ENCODE data around the gene KCTD13.
A peak's percentile ranks its signal among the peaks of the same experiment; 100 is the strongest.
"Not testable (repeated sequence)": the region's sequence is repeated elsewhere in the genome, so short reads cannot be mapped to it uniquely, and the experiment has no call there.

Gene KCTD13

GRCh38 chr16:29925781-29926710 lies at the start of gene KCTD13:
Gene KCTD13, minus strand, starts transcription at chr16:29926226. Its CDS starts 193 bp downstream, at chr16:29926033.
- peak; percentile 74 for DNase-seq

- DNase-seq: no peak
Measured at GRCh38 chr16:29975134-29975538, 49.1 kb upstream of the KCTD13 start.

DNA sequence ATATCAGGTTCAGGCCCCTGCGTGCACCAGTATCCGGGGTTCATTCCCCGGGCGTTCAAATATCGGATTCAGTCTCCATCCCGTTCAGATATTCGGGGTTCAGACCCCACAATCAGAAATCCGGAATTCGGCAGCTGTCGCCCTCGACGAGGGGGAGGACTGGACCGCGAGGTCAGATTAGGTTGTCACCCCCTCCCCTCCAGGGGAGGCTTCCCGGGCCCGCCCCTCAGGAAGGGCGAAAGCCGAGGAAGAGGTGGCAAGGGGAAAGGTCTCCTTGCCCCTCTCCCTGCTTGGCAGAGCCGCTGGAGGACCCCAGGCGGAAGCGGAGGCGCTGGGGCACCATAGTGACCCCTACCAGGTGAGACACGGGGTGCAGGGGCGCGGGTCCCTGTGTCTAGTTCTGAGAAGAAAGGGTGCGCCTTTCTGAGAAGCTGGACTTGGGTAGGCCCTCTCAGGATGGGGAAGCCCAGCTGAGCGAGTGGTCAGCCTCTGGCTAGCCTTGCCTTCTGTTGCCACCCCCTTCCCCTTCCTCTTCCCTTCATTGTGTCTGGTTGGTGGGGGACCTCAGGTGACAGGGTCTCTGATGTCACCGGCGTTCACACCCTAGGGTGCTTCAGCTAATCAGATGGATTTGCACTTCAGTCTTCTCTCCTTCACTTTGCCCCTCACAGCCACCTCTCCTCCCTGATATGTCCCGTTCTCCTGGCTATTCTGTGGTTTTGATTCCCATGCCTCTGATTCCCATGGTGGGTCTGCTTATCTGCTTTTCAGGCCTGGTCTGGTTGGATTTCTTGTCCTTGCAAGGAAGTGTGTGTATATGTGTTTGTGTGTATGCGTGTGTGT lies 48.5 kb upstream of the KCTD13 start:
- DNase-seq: no peak

GRCh38 chr16:29973384-29974246 lies 47.6 kb upstream of the KCTD13 start, which contains the start of gene TAOK2:
Gene TAOK2, plus strand, starts transcription at chr16:29973868. Its CDS starts 3,905 bp downstream, at chr16:29977773.
- peak; percentile 98 for DNase-seq

DNA sequence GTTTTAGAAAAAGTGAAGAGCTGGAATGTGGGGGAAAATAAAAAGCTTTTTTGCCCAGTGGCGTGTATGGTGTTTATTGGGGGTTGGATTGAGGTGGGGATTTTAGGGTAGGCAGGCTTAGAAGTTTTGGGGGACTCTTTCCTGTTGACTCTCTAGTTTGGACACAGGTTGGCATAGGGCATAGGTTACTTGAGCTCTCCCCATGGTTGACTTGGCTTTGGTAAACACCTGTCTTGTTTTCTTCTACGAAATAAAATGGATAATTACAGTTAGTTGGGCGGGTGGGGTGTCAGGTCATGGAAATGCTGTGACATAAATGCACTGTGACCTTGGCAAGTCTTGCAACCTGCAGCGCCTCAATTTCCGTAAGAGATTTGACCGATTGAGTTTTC lies 47.0 kb upstream of the KCTD13 start:
- no peak for DNase-seq

GRCh38 chr16:29972500-29972899 lies 46.5 kb upstream of the KCTD13 start:
- DNase-seq: no peak

DNA sequence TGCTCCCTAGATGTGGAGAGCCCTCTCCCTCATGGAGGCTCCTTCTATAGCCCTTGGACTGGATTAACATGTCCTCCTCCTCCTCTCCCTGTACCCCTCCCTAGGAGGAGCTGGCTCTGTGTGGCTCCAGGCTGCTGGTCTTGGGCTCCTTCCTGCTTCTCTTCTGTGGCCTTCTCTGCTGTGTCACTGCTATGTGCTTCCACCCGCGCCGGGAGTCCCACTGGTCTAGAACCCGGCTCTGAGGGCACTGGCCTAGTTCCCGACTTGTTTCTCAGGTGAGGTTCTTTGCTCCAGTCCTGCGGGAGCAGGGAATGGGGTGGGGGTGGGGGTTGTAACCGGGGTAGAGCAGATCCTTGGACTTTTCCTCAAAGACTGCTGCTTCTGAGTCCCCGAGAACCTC lies 45.3 kb upstream of the KCTD13 start:
- no peak for DNase-seq

- no peak for DNase-seq
Measured at GRCh38 chr16:29968205-29968604, 42.2 kb upstream of the KCTD13 start.

GRCh38 chr16:29963021-29963743 lies 37.2 kb upstream of the KCTD13 start:
- no peak for DNase-seq

DNA sequence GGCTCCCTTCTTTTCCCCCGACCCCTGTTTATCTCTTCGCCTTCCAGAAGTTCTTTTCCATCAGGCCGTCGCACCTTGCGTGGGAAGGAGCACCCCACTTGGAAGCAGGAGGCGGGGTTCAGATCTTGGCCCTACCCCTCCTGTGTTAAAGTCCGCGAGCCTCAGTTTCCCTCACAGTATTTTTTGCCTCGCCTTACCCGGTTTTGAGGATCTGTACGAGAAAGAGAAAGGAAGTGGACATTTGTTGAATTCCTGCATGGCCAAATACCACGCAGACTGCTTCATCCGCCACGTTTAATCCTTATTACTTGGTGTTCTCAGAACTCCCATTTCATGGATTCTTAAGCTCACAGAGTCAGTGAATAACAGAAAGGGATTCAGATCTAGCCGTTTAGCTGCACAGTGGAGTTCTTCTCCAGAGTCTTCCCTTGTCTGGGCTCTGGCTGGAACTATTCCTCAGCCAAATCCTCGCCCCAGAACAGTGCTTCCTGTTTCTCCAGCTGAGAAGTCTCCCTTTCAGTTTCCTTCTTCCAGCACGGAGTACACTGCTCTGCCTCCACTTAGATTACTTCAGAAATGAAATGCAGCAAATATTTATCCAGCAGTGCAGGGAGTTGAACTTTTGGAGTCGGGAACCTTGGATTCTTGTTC lies 36.4 kb upstream of the KCTD13 start:
- DNase-seq: no peak

- DNase-seq: peak; percentile 87
Measured at GRCh38 chr16:29961479-29962343, 35.7 kb upstream of the KCTD13 start, which contains the start of gene TMEM219. Gene TMEM219, plus strand, starts transcription at chr16:29962079. Its CDS starts 1,065 bp downstream, at chr16:29963144.

DNA sequence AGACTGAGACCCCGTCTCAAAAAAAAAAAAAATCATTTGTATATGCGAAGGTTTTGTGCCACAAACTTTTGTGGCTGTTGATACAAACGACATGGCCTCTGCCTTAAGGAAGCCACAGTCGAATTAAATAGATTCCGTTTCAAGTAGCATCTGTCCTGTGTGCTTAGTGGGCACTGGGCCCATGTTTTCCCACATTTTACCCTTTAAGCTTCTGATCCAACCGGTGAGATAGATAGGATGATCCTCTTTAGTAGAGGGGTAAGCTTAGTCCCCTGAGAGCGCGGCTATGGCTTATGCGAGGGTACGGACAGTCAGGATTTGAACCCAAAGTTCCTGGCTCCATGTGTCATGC lies 35.1 kb upstream of the KCTD13 start:
- DNase-seq: no peak

- not testable (repeated sequence) for DNase-seq
Measured at GRCh38 chr16:29959821-29960220, 33.8 kb upstream of the KCTD13 start.

GRCh38 chr16:29959293-29959692 lies 33.3 kb upstream of the KCTD13 start:
- no peak for DNase-seq

DNA sequence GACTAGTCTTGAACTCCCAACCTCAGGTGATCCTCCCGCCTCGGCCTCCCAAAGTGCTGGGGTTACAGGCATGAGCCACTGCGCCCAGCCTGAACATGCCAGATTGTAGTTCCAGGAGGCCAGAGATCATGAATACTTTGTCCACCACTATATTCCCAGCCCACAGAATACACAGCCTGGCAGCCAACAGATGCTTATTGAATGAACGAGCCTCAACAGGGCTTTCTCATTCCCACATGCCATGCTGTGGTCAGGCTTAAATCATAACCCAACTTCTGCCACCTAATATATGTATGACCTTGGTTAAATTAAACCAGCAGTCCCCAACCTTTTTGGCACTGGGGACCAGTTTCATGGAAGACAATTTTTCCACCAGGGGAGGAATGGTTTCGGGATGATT lies 32.7 kb upstream of the KCTD13 start:
- no peak for DNase-seq

GRCh38 chr16:29951625-29952365 lies 25.8 kb upstream of the KCTD13 start:
- DNase-seq: no peak

DNA sequence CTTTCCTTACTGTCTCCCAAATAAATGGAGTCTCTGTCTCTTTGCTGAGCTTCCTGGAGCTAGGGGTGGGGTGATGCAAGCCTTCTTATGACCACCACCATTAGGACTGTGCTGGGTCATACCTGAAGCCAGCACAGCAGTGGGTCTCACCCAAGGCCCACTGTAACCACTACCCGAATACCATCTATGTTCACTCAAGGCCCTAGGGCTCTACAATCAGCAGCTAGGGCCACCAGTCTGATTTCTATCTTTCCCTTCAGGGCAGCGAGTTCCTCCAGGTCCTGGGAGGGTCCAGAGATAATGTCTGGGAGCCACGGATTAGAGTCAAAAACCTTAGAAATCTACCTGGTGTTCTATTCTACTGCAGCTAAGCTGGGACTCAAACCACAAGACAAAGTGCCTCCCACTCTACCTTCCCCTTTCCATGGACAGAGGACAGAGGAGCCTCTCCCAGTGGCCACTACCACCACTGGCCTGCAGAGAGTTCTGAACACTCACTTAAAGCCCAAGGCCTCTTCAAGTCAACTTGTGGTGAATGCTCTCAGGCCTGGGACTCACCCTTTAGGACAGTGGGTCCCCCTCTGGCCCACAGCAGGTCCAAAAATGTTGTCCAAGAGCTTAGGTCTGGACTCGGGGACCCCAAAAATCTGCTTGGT lies 24.9 kb upstream of the KCTD13 start:
- no peak for DNase-seq

- DNase-seq: no peak
Measured at GRCh38 chr16:29947897-29948296, 21.9 kb upstream of the KCTD13 start.

All from COR-L47 (cell line).